ENCODE measurements around the gene HEXB.

HEXB gene

DNA sequence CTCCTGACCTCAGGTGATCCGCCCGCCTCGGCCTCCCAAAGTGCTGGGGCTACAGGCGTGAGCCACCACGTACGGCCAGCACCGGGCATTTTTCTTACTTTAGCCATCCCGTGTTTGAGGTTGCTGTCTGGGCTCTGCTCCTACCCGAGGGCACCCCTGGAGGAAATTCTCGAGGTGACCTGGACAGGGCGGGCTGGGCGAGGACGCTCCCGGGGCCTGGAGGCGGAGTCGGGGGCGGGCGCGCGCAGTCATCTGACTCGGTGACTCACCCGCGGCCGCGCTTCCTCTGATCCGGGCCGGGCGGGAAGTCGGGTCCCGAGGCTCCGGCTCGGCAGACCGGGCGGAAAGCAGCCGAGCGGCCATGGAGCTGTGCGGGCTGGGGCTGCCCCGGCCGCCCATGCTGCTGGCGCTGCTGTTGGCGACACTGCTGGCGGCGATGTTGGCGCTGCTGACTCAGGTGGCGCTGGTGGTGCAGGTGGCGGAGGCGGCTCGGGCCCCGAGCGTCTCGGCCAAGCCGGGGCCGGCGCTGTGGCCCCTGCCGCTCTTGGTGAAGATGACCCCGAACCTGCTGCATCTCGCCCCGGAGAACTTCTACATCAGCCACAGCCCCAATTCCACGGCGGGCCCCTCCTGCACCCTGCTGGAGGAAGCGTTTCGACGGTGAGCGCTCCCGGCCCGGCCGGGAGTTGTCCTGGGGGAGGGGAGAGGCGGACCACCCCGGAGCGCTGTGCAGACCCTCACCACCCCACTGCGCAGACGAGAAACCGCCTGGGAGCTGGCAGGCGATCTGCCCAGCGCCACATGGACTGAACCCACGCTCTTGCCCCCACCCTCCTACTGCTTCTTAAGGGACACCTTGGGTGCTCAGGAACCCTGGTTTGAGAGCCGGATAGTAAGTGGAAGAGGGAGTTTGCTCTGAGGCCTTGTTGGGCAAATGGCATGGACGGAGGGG lies at the start of gene HEXB:
HEXB (plus strand) TSS at position 334 of the 952 bp plus-strand sequence; CDS start at position 362, 28 bp downstream.
- peak; percentile 34 to 51 for DNase-seq (ENCODE audit: low read depth in 2 of 2)

GRCh38 chr5:74636149-74636548 lies 48.9 kb upstream of the HEXB start:
- no peak for DNase-seq (ENCODE audit: low read depth in 2 of 2)

GRCh38 chr5:74636552-74636951 lies 48.5 kb upstream of the HEXB start:
- DNase-seq (ENCODE audit: low read depth in 2 of 2): no peak

GRCh38 chr5:74638544-74638969 lies 46.5 kb upstream of the HEXB start:
- no peak for DNase-seq (ENCODE audit: low read depth in 2 of 2)

DNA sequence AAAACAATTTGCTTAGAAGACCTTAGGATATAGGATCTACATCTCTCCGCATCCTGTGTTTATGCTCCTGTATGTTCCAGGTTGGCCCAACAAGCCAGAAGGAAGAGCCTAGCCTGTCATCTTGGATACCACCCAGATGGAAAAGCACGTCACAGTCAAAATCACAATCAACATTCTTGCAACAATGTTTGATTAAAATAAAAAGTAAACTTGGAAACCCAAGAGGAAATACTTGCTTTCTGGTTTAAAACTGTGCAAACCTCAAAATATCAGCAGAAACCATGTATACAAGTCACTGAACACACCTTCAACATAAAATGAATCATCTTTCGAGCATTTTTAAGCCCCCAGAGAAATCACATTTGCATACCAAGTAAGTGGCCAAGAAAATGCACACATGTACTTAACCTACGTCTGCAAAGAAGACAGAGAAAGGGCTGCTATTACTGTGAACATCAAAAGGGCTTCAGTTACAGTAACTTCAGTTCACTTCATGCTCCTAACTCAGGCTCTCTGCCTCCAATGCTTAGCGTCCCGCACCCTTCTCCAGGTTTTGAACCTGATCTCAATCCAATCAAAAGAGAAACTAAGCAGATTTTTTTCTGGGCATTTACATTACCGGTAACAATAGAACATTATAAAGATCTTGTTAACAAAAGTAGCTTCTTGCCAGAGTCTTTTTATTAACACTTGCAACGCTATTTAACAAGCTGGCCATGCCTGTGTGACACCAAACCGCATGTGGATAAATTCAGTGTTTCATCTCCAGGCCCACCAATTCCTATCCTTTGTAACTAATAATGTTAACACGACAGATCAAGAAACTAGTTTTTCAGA lies 45.8 kb upstream of the HEXB start:
- no peak for DNase-seq (ENCODE audit: low read depth in 2 of 2)

GRCh38 chr5:74639807-74640449 lies 45.1 kb upstream of the HEXB start:
- DNase-seq (ENCODE audit: low read depth in 2 of 2): no peak

GRCh38 chr5:74640450-74640953 lies 44.5 kb upstream of the HEXB start, which contains the start of gene ENC1:
TSS of gene ENC1 (minus strand) at chr5:74640728. CDS start at chr5:74636485, 4,243 bp downstream.
- DNase-seq (ENCODE audit: low read depth in 2 of 2): peak; percentile 66

DNA sequence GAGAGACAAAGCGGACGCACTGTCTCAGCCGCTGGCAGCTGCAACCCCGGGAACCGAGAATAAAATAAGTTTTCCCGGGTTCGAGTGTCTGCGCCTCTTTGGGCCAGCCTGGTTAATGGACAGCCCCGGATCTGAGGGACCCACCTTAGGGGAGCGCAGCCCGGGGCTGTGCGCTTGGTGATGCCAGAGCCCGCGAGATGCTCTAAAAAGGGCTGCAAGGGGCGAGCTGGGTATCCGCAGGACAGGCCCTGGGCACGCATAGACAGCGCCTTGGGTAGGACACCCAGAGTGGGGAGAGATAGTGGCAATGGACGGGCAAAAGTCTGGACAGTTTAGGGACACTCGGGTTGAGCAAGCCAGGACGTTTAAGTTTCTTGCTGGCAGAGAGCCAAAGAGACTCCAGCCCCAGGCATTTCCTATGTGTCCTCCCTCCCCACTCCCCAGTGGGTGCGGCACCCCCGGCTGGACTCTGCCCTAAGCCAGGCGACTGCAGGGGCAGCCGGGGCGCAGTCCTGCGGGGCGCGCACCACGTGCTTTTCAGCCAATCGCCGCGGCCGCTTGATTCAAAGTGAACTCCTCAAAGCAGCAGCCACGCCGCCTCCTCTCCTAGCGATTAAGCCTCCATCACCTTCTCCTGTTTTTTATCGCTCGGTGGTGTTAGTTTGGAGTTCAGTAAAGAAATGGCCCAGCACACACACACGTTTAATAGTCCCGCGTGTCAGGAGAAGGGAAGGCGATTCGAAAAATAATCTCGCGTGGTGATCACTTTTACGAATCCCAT lies 43.9 kb upstream of the HEXB start:
- DNase-seq (ENCODE audit: low read depth in 2 of 2): no peak

GRCh38 chr5:74641735-74642542 lies 43.1 kb upstream of the HEXB start:
- peak in 1 of 2 experiments; percentile 62 for DNase-seq (ENCODE audit: low read depth in 2 of 2)

DNA sequence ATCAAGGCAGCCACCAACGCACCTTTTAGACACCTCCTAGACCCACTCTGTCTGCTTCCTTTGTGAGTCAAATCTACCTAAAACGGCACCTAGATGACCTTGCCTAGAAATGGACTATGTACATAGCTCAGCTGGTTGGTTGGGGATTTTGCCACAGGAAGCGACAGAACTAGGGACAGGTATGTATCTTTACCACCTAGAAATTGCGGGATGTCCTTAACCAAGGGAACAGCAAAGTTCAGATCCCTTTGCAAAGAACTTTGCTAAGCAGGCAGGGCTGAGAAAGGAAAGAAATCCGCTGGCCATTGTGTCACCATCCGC lies 42.5 kb upstream of the HEXB start:
- no peak for DNase-seq (ENCODE audit: low read depth in 2 of 2)

GRCh38 chr5:74643111-74643562 lies 41.9 kb upstream of the HEXB start:
- DNase-seq (ENCODE audit: low read depth in 2 of 2): no peak

DNA sequence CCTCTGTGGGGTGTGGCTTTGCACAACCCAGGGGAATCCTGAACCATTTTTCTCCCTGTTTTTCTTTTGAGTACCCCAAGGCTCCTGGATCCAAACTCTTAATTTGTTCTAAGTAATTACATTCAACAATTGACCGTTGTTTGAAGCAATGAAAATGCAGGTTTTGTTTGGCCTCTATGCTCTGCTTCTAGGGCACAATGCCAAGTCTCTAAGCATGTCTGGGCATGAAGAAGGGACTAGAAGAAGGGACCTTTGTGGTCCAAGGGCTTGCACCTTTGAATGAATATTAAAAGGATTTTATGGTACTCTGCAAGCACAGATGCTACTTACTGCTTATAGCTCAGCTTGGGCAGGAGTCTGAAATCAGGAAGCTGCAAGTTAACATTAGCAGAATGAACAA lies 37.9 kb upstream of the HEXB start:
- DNase-seq (ENCODE audit: low read depth in 2 of 2): no peak

DNA sequence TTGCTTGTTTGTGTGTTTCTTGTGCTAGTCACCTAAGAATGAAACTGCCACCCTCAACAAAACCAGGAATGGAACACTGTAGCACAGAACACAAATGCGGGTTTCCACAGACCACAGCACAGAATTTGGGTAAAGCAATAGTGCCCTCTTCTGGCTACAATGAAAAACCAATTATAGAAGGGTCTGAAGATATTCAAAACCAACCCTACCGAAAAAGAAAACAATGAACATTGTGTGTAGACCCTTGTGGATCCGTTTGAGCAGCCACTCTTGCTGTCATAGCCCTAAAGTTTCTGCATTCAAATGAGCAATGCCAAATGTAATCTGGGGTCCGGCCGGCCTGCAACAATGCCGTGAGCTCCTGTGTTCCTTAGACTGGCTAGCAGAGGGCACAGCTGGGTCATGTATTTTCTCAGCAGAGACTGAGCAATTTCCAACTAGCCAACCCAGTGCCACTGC lies 36.2 kb upstream of the HEXB start:
- no peak for DNase-seq (ENCODE audit: low read depth in 2 of 2)

GRCh38 chr5:74649421-74649973 lies 35.5 kb upstream of the HEXB start:
- no peak for DNase-seq (ENCODE audit: low read depth in 2 of 2)

DNA sequence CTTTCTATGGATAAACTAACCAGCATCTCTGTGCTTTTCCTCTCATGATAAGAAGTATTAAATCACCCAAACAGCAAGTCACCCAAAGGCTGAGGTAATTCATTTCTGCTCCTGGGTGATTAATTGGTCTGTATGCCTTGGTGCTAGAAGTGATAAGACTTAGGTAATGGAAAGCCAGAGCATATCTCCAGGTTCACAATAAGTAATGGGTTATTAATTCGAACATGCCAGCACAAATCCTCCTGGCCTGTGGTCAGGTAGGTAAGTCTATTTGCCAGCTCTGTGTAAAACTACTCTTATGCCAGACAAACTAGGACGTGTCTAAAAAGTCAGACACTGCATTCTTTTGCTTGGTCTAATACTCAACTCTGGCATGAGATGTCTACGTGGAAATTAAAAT lies 33.3 kb upstream of the HEXB start:
- no peak for DNase-seq (ENCODE audit: low read depth in 2 of 2)

DNA sequence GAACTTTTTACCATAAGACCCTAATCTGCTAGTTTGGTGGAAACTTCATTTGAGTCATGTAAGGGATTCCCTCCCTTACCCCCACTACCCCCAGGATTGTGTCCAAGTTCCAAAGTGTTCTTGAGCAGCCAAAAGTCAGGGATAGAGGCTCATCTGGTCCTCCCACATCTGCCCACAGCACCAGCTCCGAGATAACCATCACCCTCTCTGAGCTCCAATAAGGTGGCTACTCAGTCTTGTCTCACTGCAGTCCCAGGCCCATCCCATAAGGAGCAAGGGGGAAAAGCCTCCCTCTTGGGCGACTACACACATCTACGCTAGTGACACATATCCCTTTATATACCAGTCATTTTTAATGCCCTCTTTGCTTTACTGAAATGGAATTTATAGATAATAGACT lies 32.5 kb upstream of the HEXB start:
- no peak for DNase-seq (ENCODE audit: low read depth in 2 of 2)

- DNase-seq (ENCODE audit: low read depth in 2 of 2): no peak
Measured at GRCh38 chr5:74653991-74654390, 31.0 kb upstream of the HEXB start.

DNA sequence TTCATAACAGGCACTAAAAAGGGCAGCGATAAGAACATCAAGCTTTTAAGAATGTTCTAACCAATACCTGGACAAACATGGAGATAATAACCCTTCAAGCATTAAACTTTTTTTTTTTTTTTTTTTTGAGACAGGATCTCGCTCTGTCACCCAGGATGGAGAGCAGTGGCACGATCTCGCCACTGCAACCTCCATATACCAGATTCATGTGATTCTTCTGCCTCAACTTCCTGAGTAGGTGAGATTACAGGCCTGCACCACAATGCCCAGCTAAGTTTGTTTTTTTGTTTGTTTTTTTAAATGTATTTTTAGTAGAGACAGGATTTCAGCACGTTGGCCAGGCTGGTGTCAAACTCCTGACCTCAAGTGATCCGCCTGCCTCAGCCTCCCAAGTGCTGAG lies 29.8 kb upstream of the HEXB start:
- DNase-seq (ENCODE audit: low read depth in 2 of 2): no peak

DNA sequence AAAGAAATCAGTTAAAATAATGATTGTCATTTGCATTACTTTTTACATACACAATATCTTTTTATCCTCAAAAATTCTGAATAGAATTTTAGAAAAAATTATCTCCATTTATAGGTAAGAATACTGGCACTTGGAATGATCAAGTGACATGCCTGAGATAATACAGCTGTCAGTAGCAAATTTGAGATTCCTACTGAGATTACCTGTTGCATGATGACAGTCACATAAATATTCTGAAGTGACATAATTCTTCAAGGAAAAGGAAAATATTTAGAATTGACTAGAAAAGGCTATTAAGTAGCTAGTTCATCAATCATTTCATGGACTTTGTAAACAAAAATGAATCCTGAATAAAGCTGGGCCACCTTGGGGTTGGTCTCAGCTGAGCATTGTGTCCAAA lies 29.3 kb upstream of the HEXB start:
- DNase-seq (ENCODE audit: low read depth in 2 of 2): no peak

GRCh38 chr5:74657165-74657564 lies 27.9 kb upstream of the HEXB start:
- no peak for DNase-seq (ENCODE audit: low read depth in 2 of 2)

All from fibroblast of skin of left biceps (primary cell).